Measurements from ENCODE around the gene SIPA1.

DNA sequence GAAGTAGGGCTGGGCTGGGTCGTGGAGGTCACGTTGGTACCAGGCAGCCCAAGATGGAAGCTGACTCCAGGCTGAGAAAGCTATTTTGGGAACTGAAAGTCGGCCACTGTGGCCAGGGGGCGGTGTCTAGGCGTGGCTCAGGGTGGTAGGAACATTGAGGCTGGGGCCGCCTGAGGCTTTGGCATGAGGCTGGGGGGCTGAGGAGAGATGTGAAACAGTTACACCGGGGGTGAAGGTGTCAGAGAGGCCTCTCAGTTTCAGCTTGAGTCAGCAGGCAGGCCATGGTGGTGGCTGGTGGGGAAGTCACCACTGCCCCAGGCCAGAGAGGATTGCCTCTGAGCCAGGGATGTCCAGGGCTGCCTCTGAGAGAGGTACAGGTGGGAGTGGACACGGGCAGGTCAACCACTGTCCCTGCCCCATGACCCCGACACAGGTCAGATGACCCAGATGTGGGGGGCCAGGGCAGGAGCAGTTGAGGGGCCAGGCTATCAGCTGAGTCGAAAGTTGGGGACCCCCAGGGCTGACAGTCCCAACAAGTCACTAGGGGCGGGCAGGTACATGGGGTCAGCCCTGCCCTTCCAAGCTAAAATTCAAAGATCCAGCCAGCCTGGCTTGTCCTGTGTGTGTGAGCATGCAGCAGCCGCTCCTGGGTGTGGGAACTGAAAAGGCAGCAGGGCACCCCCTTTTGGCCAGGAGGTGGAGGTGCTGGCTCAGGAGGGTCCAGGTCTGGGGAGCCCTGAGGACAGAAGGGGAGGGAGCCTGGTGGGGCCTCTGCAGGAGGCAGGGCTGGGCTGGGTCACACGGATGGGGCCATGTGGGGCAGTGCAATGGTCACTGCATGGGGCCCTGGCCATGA lies 49.5 kb upstream of the SIPA1 start:
- no peak for TF ChIP-seq ZNF274 (IDR thresholded peaks at IDR 0.05; ENCODE audit: low read depth, low read length)
- no peak for TF ChIP-seq YY1 (IDR thresholded peaks at IDR 0.05; ENCODE audit: insufficient read depth, insufficient read length)
